Keratinocyte (primary cell): ENCODE data around the gene JAKMIP2. TPM values are rescaled to one million over a fixed set of nuclear protein-coding genes. Genes with fewer than 3 reads are reported as not detected.

Experiments
- DNase-seq: peaks from one replicate; pipeline ENCODE4 v3.0.0-alpha.2; 2011; ENCODE audit warnings: low read depth, missing footprints, low spot score
- FAIRE-seq: peaks from 2 replicates; lab custom pipeline; 2011; peaks lifted over from hg19 to GRCh38; lab: Jason Lieb, UNC
- H2AFZ ChIP-seq: 2 replicates; pipeline ENCODE4 v1.6.0; 2012; ENCODE audit warnings: low read length, control low read depth, inconsistent platforms; ENCODE audit not compliant: control insufficient read depth
- H3K27ac ChIP-seq: 2 replicates; pipeline ENCODE4 v1.5.1; 2011; ENCODE audit warnings: low read length; ENCODE audit not compliant: control insufficient read depth, insufficient read depth
- H3K27me3 ChIP-seq: 3 replicates; pipeline ENCODE4 v1.6.0; 2011; ENCODE audit warnings: low read length; ENCODE audit not compliant: control insufficient read depth, insufficient read depth; ENCODE audit errors: extremely low read depth
- H3K36me3 ChIP-seq, 2 experiments: 2 replicates in 1 of 2; 3 replicates in 1 of 2; pipeline ENCODE4 v1.5.1; 2011; ENCODE audit warnings: low read length in 2 of 2, mild to moderate bottlenecking in 1 of 2; ENCODE audit not compliant: control insufficient read depth in 2 of 2, insufficient read depth in 2 of 2; ENCODE audit errors: extremely low read depth in 1 of 2
- H3K4me1 ChIP-seq: 3 replicates; pipeline ENCODE4 v1.5.1; 2011; ENCODE audit warnings: low read length; ENCODE audit not compliant: control insufficient read depth, insufficient read depth; ENCODE audit errors: extremely low read depth
- H3K4me2 ChIP-seq: 3 replicates; pipeline ENCODE4 v1.6.0; 2011; ENCODE audit warnings: low read depth, low read length; ENCODE audit not compliant: control insufficient read depth, insufficient read depth; ENCODE audit errors: extremely low read depth
- H3K4me3 ChIP-seq, 3 experiments: fragments of 200-600 bp in 1 of 3; sonication (generic) in 1 of 3; 2 replicates in 2 of 3; 3 replicates in 1 of 3; pipeline ENCODE4 v1.5.1; 2011 to 2016; ENCODE audit warnings: low read length in 3 of 3, mild to moderate bottlenecking in 3 of 3, control low read depth in 2 of 3, inconsistent platforms in 1 of 3, low read depth in 1 of 3, mixed read lengths in 1 of 3, mixed run types in 1 of 3, moderate library complexity in 1 of 3; ENCODE audit not compliant: control insufficient read depth in 2 of 3, insufficient read depth in 2 of 3; ENCODE audit errors: extremely low read depth in 1 of 3
- H3K79me2 ChIP-seq: 2 replicates; pipeline ENCODE4 v1.6.0; 2012; ENCODE audit warnings: low read length; ENCODE audit not compliant: control insufficient read depth, insufficient read depth
- H3K9ac ChIP-seq: 3 replicates; pipeline ENCODE4 v1.6.0; 2011; ENCODE audit warnings: low read length; ENCODE audit not compliant: control insufficient read depth, insufficient read depth; ENCODE audit errors: extremely low read depth
- H3K9me1 ChIP-seq: 3 replicates; pipeline ENCODE4 v1.6.0; 2011; ENCODE audit warnings: low read length; ENCODE audit not compliant: control insufficient read depth, insufficient read depth; ENCODE audit errors: extremely low read depth
- H3K9me3 ChIP-seq: 2 replicates; pipeline ENCODE4 v1.5.1; 2012; ENCODE audit warnings: low read depth, low read length; ENCODE audit not compliant: control insufficient read depth
- H4K20me1 ChIP-seq: 3 replicates; pipeline ENCODE4 v1.6.0; 2011; ENCODE audit warnings: low read length; ENCODE audit not compliant: control insufficient read depth, insufficient read depth; ENCODE audit errors: extremely low read depth
- EZH2 ChIP-seq: IDR thresholded peaks from one replicate; pipeline ENCODE4 v1.6.1; 2012; ENCODE audit warnings: inconsistent platforms, mild to moderate bottlenecking, low read length, moderate library complexity
- dilution Hi-C: fragments of 300-500 bp; cut with MboI; formaldehyde crosslinking; loops from one replicate; pipeline ENCODE4 v1.7.0; 2020; ENCODE audit warnings: low sequenced_read_pairs; ENCODE audit not compliant: extremely low pct_ligation_motif_present
- polyA plus RNA-seq, 5 experiments: library from polyadenylated mRNA; depleted of rRNA in 3 of 5; stranded (reverse) in 3 of 5; stranded (forward) in 1 of 5; unstranded in 1 of 5; fragments of >200 nt; gene quantifications; 1 replicate in 1 of 5; 2 replicates in 3 of 5; 3 replicates in 1 of 5; pipeline versions ENCODE4 v1.2.1 to v1.2.3, GENCODE V29; 2011 to 2012; ENCODE audit warnings: missing spikeins in 2 of 5, low read depth in 1 of 5, low replicate concordance in 1 of 5
- TF ChIP-seq, protein P1 (sequence below), 3 experiments: IDR thresholded peaks in 1 of 3; conservative IDR thresholded peaks in 1 of 3; optimal IDR thresholded peaks in 1 of 3; 2 replicates in 2 of 3; 3 replicates in 1 of 3; pipeline versions ENCODE3 to v1.5.1; 2011; ENCODE audit warnings: low read length in 3 of 3, mild to moderate bottlenecking in 3 of 3, moderate library complexity in 2 of 3, control low read depth in 1 of 3, inconsistent platforms in 1 of 3; ENCODE audit not compliant: insufficient read depth in 2 of 3; ENCODE audit errors: extremely low read depth in 1 of 3

Gene JAKMIP2
- polyA plus RNA-seq, 1 donor (not counting 4 experiments of a cell fraction or from before 2014, with no cell fraction given): not detected

- H3K36me3 ChIP-seq: no peaks in the 10 kb centered on the region
- H3K9me1 ChIP-seq: no peaks in the 10 kb centered on the region
- no peaks in the 10 kb centered on the region for H3K9me3 ChIP-seq
- DNase-seq (no peak), FAIRE-seq (no peak)
- no peaks in the 10 kb centered on the region for H3K79me2 ChIP-seq
- no peaks in the 10 kb centered on the region for H3K4me1 ChIP-seq
- H3K4me3 ChIP-seq: no peak overlapping the region
- H3K4me2 ChIP-seq: no peak overlapping the region
- no peaks in the 10 kb centered on the region for H4K20me1 ChIP-seq
- H3K27me3 ChIP-seq: no peaks in the 10 kb centered on the region
- H2AFZ ChIP-seq: no peak overlapping the region
- no peak overlapping the region for H3K9ac ChIP-seq
- no peak overlapping the region for H3K27ac ChIP-seq
- TF ChIP-seq, protein P1, sequence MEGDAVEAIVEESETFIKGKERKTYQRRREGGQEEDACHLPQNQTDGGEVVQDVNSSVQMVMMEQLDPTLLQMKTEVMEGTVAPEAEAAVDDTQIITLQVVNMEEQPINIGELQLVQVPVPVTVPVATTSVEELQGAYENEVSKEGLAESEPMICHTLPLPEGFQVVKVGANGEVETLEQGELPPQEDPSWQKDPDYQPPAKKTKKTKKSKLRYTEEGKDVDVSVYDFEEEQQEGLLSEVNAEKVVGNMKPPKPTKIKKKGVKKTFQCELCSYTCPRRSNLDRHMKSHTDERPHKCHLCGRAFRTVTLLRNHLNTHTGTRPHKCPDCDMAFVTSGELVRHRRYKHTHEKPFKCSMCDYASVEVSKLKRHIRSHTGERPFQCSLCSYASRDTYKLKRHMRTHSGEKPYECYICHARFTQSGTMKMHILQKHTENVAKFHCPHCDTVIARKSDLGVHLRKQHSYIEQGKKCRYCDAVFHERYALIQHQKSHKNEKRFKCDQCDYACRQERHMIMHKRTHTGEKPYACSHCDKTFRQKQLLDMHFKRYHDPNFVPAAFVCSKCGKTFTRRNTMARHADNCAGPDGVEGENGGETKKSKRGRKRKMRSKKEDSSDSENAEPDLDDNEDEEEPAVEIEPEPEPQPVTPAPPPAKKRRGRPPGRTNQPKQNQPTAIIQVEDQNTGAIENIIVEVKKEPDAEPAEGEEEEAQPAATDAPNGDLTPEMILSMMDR (optimal IDR thresholded peaks at IDR 0.05 in 1 of 3, IDR thresholded peaks at IDR 0.05 in 1 of 3, conservative IDR thresholded peaks at IDR 0.05 in 1 of 3; ENCODE audit: extremely low read depth in 1 of 3, insufficient read depth in 2 of 3, low read length in 3 of 3): no peak
- no peak for TF ChIP-seq EZH2
- dilution Hi-C loops: no loop called here
Measured at GRCh38 chr5:147633173-147633572, 149.4 kb downstream of the JAKMIP2 start.

DNA sequence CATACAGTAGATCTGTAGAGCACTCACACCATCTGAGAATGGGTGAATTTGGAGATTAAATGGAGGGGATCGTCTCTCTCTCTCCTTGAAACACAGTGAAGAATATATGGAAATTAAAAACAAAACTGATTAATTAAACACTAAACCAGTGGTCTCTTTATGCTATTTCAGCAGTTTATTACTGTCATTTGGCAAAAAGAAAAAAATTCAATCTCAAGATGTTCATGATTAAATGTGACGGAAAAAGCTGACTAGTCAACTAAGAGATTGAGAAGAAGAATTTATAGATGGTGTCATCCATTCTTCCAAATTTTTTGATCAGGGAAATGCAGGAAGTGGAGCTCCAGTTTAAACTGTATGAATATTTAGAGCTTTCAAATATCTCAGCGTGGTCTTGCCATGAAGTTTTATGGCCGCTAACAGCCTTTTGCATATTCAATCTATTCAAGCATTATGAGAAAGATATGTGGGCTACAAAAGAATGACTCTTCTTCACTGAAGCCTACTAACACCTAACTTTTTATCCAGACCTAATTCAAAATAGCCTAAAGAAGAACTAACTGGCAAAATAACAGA is 151.0 kb downstream of the JAKMIP2 start:
- Histone ChIP-seq H3K9me1 (no peaks in the 10 kb centered on the region), H3K4me1 (no peaks in the 10 kb centered on the region), H3K4me3 (no peak overlapping the region), H2AFZ (no peak overlapping the region), H3K27ac (no peak overlapping the region), H3K36me3 (no peaks in the 10 kb centered on the region), H3K79me2 (no peaks in the 10 kb centered on the region), H3K9ac (no peak overlapping the region), H4K20me1 (no peaks in the 10 kb centered on the region), H3K27me3 (no peaks in the 10 kb centered on the region), H3K9me3 (no peaks in the 10 kb centered on the region), H3K4me2 (no peak overlapping the region)
- DNase-seq: no peak
- dilution Hi-C loops: no loop called here
- FAIRE-seq: no peak
- no peak for TF ChIP-seq EZH2
- TF ChIP-seq, protein P1 (optimal IDR thresholded peaks at IDR 0.05 in 1 of 3, IDR thresholded peaks at IDR 0.05 in 1 of 3, conservative IDR thresholded peaks at IDR 0.05 in 1 of 3; ENCODE audit: extremely low read depth in 1 of 3, insufficient read depth in 2 of 3, low read length in 3 of 3): no peak
